ENCODE results near the gene IPCEF1.

GRCh38 chr6:154249499-154250298 is 106.9 kb downstream of the IPCEF1 start:
- TF ChIP-seq CTCF (IDR thresholded peaks at IDR 0.05) (no peak), POLR2A (IDR thresholded peaks at IDR 0.05) (no peak)
